Heart left ventricle (tissue), 13 donors: ENCODE data around the gene COPG2.

Source experiments
- CTCF ChIP-seq, 12 donors: fragments of 200-600 bp; sonication (generic) in 4 of 12; IDR thresholded peaks; one replicate each; pipeline versions ENCODE4 v1.5.0 to v1.8.0; 2018 to 2022; ENCODE audit warnings: antibody characterized with exemption in 12 of 12, mild to moderate bottlenecking in 5 of 12
- POLR2A ChIP-seq, 2 donors: fragments of 450-650 bp; IDR thresholded peaks; one replicate each; pipeline ENCODE4 v1.6.1; 2017; ENCODE audit warnings: antibody characterized with exemption in 2 of 2, mild to moderate bottlenecking in 2 of 2, moderate library complexity in 2 of 2
- donor health status: ischemic (EF 13 %, LVEDD 7.1; RV severe dilation, severe dysfunction).
- donor health status: DM: no; HTN: yes; CAD: no.
- donor health status: DM: no; HTN: no; CAD: no.
- donor health status: ischemic (EF 25% LVEDD 6.9; RV normal size, moderate dysfunction).
- donor health status: ischemic (EF 25% LVEDD 5.7; RV mildly dilated, moderate dysfunction).
- donor health status: ischemic (EF 35%, LVEDD 5.7; RV mildly dilated, moderate dysfunction).
- donor health status: nonischemic (EF 11% LVEDD 7.7; RV severe dilation, severe dysfunction).
- donor health status: DM: yes; HTN: yes; CAD: no.
- donor health status: PGD.
- donor health status: ischemic (EF 29% LVEDD 5.4; RV normal size, mild dysfunction).
- donor health status: nonischemic (EF 23%, LVEDD 6.1; RV moderate dilation, normal function).

- TF ChIP-seq CTCF (IDR thresholded peaks at IDR 0.05) (no peak), POLR2A (IDR thresholded peaks at IDR 0.05) (no peak)
Measured at GRCh38 chr7:130559184-130559583, 109.4 kb downstream of the COPG2 start.
